Hematopoietic multipotent progenitor cell (in vitro differentiated cells): Measurements from ENCODE around the gene KCNH3. TPM values are rescaled to one million over a fixed set of nuclear protein-coding genes. Genes with fewer than 3 reads are reported as not detected.
"Not testable (repeated sequence)": the region's sequence is repeated elsewhere in the genome, so short reads cannot be mapped to it uniquely, and the experiment has no call there.

Experiments used
- DNase-seq, 3 donors: peaks; one replicate each; pipeline ENCODE4 v3.0.0-alpha.2; 2011 to 2015; ENCODE audit warnings: low read depth in 2 of 3, low spot score in 2 of 3
- total RNA-seq: library from RNA; depleted of rRNA; stranded (reverse); fragments of >200 nt; gene quantifications from one replicate; pipeline ENCODE4 v1.2.3, GENCODE V29; 2012

The KCNH3 gene
- 2.2 TPM for total RNA-seq

DNA sequence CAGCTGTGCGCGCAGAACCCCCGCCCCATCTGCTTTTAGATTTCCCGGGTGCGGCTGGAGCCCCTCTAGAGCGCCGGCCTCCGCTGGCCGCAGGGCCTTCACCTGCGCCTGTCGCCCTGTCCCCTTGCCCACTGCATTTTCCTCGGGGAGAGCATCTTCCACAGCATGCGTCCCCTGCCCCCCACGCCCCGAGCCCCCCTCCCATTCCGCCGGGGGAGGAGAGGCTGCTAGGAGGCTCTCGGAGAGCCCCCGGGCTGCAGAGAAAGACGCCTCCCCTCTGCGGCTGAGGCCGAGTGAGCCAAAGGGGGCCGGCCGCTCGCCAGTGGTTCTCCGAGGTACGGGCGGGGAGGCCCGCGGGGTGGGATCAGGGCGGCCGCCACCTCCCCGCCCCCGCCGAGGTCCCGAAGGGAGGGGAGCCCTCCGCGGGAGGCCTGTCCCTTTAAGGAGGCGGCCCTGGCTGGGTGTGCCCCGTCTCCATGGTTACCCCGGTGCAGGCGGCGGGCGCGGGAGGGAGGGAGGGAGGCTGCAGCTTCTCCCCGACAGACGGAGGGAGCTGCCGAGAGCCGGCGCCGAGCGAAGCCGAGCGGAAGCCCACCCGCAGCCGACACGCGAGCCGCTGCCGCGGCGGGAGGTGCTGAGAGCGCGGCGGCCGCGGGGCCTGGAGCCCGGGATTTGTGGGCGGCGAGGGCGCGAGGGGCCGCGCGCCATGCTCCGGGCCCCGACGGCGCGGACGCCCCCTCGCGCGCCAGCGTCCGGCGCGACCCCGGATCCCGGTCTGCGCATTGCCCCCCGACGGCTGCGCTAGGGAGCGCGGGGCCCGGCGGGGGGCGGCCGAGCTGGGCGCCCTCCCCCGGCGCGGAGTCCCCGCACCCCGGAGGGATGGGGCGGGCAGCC lies at the start of gene KCNH3:
Gene KCNH3, plus strand, starts transcription at position 521 of the 894 bp plus-strand sequence. CDS start 387 bp downstream, outside the sequence.
- DNase-seq: peak; percentile 77 to 89 (median 89)

DNA sequence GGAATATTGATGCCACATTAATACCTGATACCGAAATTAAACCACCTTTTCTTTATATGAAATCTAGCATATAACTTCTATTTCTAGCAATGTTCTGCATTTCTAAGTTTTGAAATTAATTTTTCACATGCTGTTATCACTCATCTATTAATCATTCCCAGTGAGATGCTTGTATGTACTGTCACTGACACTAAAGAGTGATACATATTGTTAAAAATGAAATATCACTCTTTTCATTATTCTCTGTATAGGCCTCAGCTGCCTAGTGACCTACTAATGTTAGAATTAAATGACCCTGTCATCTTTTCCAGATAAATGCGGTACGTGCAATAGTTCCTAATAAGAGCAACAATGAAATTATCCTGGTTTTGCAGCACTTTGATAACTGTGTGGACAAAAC lies 49.7 kb upstream of the KCNH3 start:
- DNase-seq: no peak

- no peak for DNase-seq
Measured at GRCh38 chr12:49489720-49490119, 49.1 kb upstream of the KCNH3 start.

GRCh38 chr12:49491823-49492222 lies 47.0 kb upstream of the KCNH3 start:
- no peak for DNase-seq

DNA sequence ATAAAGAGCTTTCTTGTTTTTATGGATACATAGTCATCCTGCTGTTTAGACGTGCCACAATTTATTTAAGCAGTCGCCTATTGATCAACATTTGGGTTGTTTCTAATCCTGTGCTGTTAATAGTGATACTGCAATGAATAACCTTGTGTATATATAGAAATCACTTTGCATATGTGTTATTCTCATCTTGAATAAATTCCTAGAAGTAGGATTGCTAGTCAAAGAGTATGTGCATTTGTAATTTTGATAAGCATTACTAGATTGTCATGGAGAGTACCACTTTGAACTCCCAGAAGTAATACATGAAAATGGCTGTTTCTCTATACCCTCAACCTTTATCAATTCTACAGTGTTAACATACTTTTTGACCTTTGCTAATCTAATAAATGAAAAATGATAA lies 44.9 kb upstream of the KCNH3 start:
- no peak for DNase-seq

DNA sequence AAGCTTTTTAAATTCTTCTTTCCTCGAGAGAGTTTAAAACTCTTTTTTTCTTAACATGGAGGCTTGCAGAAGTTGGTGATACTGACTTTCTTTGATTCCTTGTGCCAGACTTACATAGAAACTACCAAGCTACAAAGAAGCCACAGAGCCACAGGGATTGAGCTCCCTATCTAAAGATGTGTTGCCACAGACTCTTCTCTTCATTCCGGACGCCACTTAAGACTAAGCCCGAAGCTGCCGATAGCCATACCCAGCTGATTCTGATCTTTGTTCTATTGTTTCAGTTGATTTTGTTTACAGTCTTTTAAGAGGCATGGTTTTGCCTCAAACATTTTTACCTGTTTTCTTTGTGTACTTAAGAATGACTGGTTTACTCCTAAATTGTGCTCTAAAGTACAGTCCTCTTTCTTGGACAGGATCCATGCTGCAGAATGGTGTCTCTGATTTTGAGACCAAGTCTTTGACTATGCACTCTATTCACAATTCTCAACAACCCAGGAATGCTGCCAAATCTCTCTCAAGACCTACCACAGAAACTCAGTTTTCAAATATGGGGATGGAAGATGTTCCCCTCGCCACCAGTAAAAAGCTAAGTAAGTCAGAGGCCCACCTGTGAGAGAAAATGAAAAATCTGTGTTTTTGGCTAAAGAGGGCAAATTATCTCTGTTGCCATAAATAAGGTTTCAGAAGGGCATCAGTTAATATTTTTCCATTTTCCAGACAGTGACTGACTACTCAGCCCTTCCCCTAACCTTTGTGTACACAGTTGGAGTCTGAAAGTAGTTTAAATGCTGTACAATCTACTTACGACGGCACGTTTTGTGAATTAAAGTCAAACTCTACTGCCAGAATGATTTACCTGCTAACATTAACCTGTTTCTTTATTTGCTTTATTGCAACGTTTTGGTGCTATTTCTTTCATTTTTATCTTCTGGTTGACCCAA lies 42.1 kb upstream of the KCNH3 start:
- DNase-seq: no peak

DNA sequence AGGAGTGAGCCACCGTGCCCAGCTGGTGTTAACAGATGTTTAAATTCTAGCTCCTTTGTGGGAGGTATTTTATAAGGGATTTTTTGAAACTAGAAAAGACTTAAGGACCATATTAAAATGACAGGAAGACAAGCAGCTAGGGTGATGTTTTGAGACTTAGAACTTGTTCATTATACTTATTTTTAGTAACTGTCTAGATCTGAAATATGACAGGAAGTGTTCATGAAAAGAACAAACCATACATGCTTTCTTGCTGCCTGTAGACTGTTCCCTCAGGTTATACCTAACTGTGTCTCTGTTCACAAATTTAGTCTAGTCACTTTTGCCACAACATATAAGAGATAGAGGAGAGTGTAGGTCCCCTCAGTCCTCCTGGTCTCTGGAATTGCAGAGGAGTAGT lies 36.9 kb upstream of the KCNH3 start:
- DNase-seq: no peak

DNA sequence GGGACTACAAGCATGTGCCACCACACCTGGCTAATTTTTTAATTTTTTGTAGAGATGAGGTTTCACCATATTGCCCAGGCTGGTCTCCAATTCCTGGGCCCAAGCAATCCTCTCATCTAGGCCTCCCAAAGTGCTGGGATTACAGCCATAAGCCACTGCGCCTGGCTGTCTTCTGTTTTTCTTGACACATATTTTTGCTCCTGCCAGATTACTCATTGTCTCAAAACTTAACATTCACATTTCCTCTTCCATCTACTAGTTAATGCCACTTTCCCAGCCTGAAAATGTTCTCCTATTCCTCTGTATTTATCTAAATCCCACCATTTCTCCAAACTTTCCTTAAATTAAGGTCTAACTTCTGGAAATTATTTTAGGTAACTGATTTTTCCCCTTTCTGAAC lies 36.2 kb upstream of the KCNH3 start:
- no peak for DNase-seq

- DNase-seq: no peak
Measured at GRCh38 chr12:49503674-49504180, 35.1 kb upstream of the KCNH3 start.

DNA sequence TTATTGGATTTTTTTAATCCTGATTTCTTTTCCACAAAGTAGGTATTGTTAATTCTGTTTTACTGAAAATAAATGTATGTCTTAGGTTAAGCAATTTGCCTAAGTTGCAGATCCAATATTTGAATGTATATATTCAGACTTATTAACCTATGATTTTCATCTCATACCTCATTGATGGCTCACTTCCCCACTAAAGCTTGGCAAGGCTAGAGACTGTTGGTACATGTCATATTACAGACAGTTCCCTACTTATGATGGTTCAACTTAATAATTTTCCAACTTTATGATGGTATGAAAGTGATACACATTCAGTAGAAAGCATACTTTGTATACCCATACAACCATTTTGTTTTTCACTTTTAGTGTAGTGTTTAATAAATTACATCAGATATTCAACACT lies 33.2 kb upstream of the KCNH3 start:
- DNase-seq: no peak

DNA sequence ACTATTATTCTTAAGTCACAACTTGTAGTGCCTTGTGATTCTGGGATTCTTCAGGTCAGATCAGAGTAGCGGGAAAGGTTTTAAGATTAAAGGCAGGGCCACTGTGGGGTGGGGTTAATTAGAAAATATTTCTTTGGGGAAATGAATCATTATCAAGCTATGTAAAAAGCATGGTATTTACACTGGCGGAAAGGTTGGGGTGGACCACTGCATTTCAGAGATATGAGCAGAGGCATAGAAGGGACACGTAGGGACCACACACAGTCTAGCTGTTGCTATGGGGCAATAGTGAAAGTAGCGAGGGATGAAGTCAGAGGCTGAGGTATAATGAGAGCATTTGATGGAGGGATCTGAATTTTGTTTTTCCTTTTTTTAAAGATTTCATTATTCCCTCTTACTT lies 31.7 kb upstream of the KCNH3 start:
- DNase-seq: no peak

- DNase-seq: not testable (repeated sequence)
Measured at GRCh38 chr12:49509681-49510080, 29.1 kb upstream of the KCNH3 start.

- no peak for DNase-seq
Measured at GRCh38 chr12:49511410-49511809, 27.4 kb upstream of the KCNH3 start.

- DNase-seq: no peak
Measured at GRCh38 chr12:49512546-49512945, 26.3 kb upstream of the KCNH3 start.

- DNase-seq: no peak
Measured at GRCh38 chr12:49515266-49515665, 23.6 kb upstream of the KCNH3 start.

GRCh38 chr12:49518914-49519573 lies 19.8 kb upstream of the KCNH3 start:
- no peak for DNase-seq

DNA sequence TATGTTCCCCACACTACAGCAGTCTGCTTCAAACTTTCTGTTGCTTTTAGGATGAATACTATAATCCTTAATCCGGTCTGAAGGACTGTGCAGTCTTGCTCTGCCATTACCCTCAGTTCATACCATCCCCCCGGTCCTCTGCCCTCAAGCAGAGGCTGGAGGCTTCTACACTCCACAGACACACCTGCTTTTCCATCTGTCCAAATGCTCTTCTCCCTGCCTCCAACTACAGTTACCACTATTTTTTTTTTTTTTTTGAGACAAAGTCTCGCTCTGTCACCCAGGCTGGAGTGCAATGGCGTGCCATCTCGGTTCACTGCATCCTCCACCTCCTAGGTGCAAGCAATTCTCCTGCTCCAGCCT lies 19.3 kb upstream of the KCNH3 start:
- DNase-seq: no peak

- DNase-seq: no peak
Measured at GRCh38 chr12:49521389-49521788, 17.4 kb upstream of the KCNH3 start.

DNA sequence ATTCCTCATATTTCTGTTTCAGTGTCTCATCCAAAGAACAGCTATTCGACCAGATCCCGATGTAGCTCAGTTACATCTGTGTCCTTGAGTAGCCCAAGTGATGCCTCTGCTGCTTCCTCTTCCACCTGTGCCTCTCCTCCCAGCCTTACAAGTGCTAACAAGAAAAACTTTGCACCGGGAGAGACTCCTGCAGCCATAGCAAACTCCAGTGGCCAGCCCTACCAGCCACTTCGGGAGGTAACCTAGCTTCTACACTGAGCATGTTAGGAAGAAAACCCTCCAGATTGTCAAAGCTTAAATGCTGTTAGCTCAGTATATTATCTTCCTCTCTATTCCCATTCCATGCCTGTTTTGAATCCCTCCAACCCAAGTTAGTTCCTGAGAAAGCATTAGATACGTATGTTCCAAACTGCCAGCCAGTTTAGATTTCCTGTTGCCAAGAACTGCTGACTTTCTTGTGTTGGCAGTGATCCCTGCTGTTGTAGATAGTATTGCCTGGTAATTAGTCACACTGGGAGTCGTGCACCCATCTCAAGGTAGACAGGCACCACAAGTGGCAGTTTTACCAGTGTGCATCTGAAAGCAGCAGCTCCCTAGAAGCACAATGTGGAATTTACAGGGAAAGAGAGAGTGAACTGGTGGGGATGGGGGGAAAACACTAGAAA lies 14.0 kb upstream of the KCNH3 start:
- DNase-seq: no peak

DNA sequence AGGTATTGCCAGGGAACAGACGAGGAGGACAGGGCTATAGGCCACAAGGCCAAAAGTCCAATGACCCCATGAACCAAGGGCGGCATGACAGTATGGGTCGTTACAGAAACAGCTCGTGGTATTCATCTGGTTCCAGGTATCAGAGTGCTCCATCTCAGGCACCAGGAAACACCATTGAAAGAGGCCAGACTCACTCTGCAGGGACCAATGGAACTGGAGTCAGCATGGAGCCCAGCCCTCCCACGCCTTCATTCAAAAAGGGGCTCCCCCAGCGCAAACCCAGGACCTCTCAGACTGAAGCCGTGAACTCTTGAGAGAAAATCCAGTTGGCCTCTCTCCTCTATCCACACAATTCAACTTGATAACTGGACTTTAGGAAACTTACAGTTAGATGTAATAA lies 12.9 kb upstream of the KCNH3 start:
- no peak for DNase-seq
